HG03354 (cell line): Measurements from ENCODE around the gene ASPA.

Source experiments
- ATAC-seq: cut with Tn5 transposase; IDR thresholded peaks from one replicate; pipeline ENCODE4 v1.9.1; 2021; ENCODE audit warnings: mild to moderate bottlenecking; ENCODE audit not compliant: unreplicated experiment, poor library complexity, severe bottlenecking

Gene ASPA

GRCh38 chr17:3532106-3532858, 56.5 kb downstream of the ASPA start:
- no peak for ATAC-seq

- no peak for ATAC-seq
Measured at GRCh38 chr17:3532859-3533142, 57.0 kb downstream of the ASPA start.

GRCh38 chr17:3533752-3534151, 58.0 kb downstream of the ASPA start:
- no peak for ATAC-seq

GRCh38 chr17:3534881-3535252, 59.1 kb downstream of the ASPA start:
- ATAC-seq = no peak

GRCh38 chr17:3535253-3535995, 59.6 kb downstream of the ASPA start:
- no peak for ATAC-seq

GRCh38 chr17:3536716-3537115, 60.9 kb downstream of the ASPA start:
- no peak for ATAC-seq

- ATAC-seq = no peak
Measured at GRCh38 chr17:3539881-3540540, 64.2 kb downstream of the ASPA start.

- no peak for ATAC-seq
Measured at GRCh38 chr17:3542410-3543088, 66.8 kb downstream of the ASPA start.

GRCh38 chr17:3543453-3543852, 67.7 kb downstream of the ASPA start:
- no peak for ATAC-seq

- no peak for ATAC-seq
Measured at GRCh38 chr17:3544365-3544764, 68.6 kb downstream of the ASPA start.

- ATAC-seq = no peak
Measured at GRCh38 chr17:3545151-3545550, 69.4 kb downstream of the ASPA start.

GRCh38 chr17:3546521-3546920, 70.7 kb downstream of the ASPA start:
- no peak for ATAC-seq

- no peak for ATAC-seq
Measured at GRCh38 chr17:3546997-3547396, 71.2 kb downstream of the ASPA start.

- no peak for ATAC-seq
Measured at GRCh38 chr17:3547628-3548027, 71.8 kb downstream of the ASPA start.

- no peak for ATAC-seq
Measured at GRCh38 chr17:3549610-3550162, 73.9 kb downstream of the ASPA start.

- no peak for ATAC-seq
Measured at GRCh38 chr17:3551189-3551588, 75.4 kb downstream of the ASPA start.

GRCh38 chr17:3552916-3553315, 77.1 kb downstream of the ASPA start:
- no peak for ATAC-seq
